HepG2 (cell line): Measurements from ENCODE around the gene SHF. TPM values are rescaled to one million over a fixed set of nuclear protein-coding genes. Genes with fewer than 3 reads are reported as not detected.

Experiments used
- ATAC-seq: fragments of 200-7000 bp; cut with Tn5 transposase; 3 replicates; pipeline ENCODE4 v1.9.1; 2020; ENCODE audit warnings: mild to moderate bottlenecking, moderate library complexity
- BruUV-seq: library from RNA; stranded (reverse); fragments of 400-500 nt; replicated peaks from 2 replicates; lab custom pipeline; 2021; lab: Mats Ljungman, UMichigan
- CTCF ChIA-PET: fragments of 300-600 bp; formaldehyde crosslinking; extraction: SDS; loops from one replicate; lab custom pipeline; 2021; ENCODE audit warnings: low total read pairs, inconsistent platforms, low intra/inter-chr PET ratio; lab: Yijun Ruan, JAX
- POLR2A ChIA-PET: fragments of 350-600 bp; sonication (Branson Sonifier 250); formaldehyde crosslinking; loops from one replicate; lab custom pipeline; 2020; ENCODE audit warnings: antibody characterized with exemption, inconsistent platforms; lab: Yijun Ruan, JAX
- DNase-seq: peaks from one replicate; pipeline ENCODE4 v3.0.0-alpha.2; 2015; ENCODE audit warnings: low spot score
- FAIRE-seq: peaks from 3 replicates; lab custom pipeline; 2011; peaks lifted over from hg19 to GRCh38; lab: Jason Lieb, UNC
- H2AFZ ChIP-seq: one replicate; pipeline ENCODE4 v1.6.1; 2011; ENCODE audit warnings: low read length, inconsistent platforms
- H3K27ac ChIP-seq: fragments of 300-600 bp; 3 replicates; pipeline ENCODE4 v1.8.0; 2011; ENCODE audit warnings: mixed run types, mild to moderate bottlenecking, mixed read lengths, low read length, inconsistent platforms; ENCODE audit not compliant: insufficient read depth; ENCODE audit errors: extremely low read length
- H3K27me3 ChIP-seq, 2 experiments: fragments of 200-600 bp in 1 of 2; 2 replicates in 1 of 2; 3 replicates in 1 of 2; pipeline versions ENCODE4 v1.6.0 to v1.8.0; 2011; ENCODE audit warnings: low read length in 2 of 2, mild to moderate bottlenecking in 2 of 2, moderate library complexity in 2 of 2, inconsistent platforms in 1 of 2; ENCODE audit not compliant: insufficient read depth in 2 of 2, control insufficient read depth in 1 of 2
- H3K36me3 ChIP-seq, 2 experiments: fragments of 200-600 bp in 1 of 2; replicated peaks in 1 of 2; 2 replicates in 1 of 2; 3 replicates in 1 of 2; pipeline versions ENCODE4 v1.5.1 to v1.8.0; 2011; ENCODE audit warnings: low read length in 2 of 2, inconsistent platforms in 1 of 2; ENCODE audit not compliant: insufficient read depth in 2 of 2, control insufficient read depth in 1 of 2
- H3K4me1 ChIP-seq: 2 replicates; pipeline ENCODE4 v1.5.1; 2012; ENCODE audit warnings: low read length, inconsistent platforms; ENCODE audit not compliant: insufficient read depth
- H3K4me2 ChIP-seq: 2 replicates; pipeline ENCODE4 v1.6.0; 2011; ENCODE audit warnings: low read depth, low read length, inconsistent platforms
- H3K4me3 ChIP-seq, 3 experiments: fragments of 200-600 bp in 1 of 3; sonication (generic), shearing (Covaris generic) in 1 of 3; replicated peaks in 1 of 3; 2 replicates each; pipeline ENCODE4 v1.5.1; 2011 to 2016; ENCODE audit warnings: low read length in 3 of 3, inconsistent platforms in 2 of 3, low read depth in 2 of 3, mild to moderate bottlenecking in 2 of 3, control low read depth in 1 of 3, mixed read lengths in 1 of 3; ENCODE audit not compliant: insufficient read depth in 1 of 3
- H3K79me2 ChIP-seq: one replicate; pipeline ENCODE4 v1.6.1; 2011; ENCODE audit warnings: low read length, inconsistent platforms; ENCODE audit not compliant: insufficient read depth
- H3K9ac ChIP-seq: 2 replicates; pipeline ENCODE4 v1.6.0; 2011; ENCODE audit warnings: mild to moderate bottlenecking, low read depth, low read length, inconsistent platforms; ENCODE audit not compliant: insufficient read depth
- H3K9me3 ChIP-seq: 2 replicates; pipeline ENCODE4 v1.5.1; 2012; ENCODE audit warnings: mild to moderate bottlenecking, low read length
- H4K20me1 ChIP-seq: 2 replicates; pipeline ENCODE4 v1.6.0; 2011; ENCODE audit warnings: inconsistent platforms, mild to moderate bottlenecking, low read length, moderate library complexity; ENCODE audit not compliant: insufficient read depth
- MED13 ChIP-seq: sonication (generic); formaldehyde crosslinking; IDR thresholded peaks from 2 replicates; pipeline ENCODE4 v1.5.0; 2020; ENCODE audit warnings: missing genetic modification reagents
- RBFOX2 ChIP-seq: fragments of 200-400 bp; formaldehyde crosslinking; IDR thresholded peaks from 2 replicates; pipeline ENCODE4 v1.6.1; 2017; ENCODE audit warnings: low read depth, mild to moderate bottlenecking, low read length
- RFX5 ChIP-seq: IDR thresholded peaks from 2 replicates; pipeline ENCODE4 v1.6.1; 2011; ENCODE audit warnings: low read depth, low read length, improper control_type of control experiment
- ZNF460 ChIP-seq: sonication (generic); formaldehyde crosslinking; IDR thresholded peaks from 2 replicates; pipeline ENCODE4 v1.5.1; 2020; ENCODE audit warnings: missing genetic modification reagents, mild to moderate bottlenecking, borderline replicate concordance
- ZNF543 ChIP-seq: sonication (generic); formaldehyde crosslinking; IDR thresholded peaks from 2 replicates; pipeline ENCODE4 v1.4.0; 2020; ENCODE audit warnings: mild to moderate bottlenecking, missing genetic modification reagents
- ZNF691 ChIP-seq: sonication (generic); formaldehyde crosslinking; IDR thresholded peaks from 2 replicates; pipeline ENCODE4 v1.4.0; 2020; ENCODE audit warnings: missing genetic modification reagents, low read depth, mild to moderate bottlenecking, borderline replicate concordance
- ZNF788 ChIP-seq: sonication (generic); formaldehyde crosslinking; IDR thresholded peaks from 2 replicates; pipeline ENCODE4 v1.5.0; 2020; ENCODE audit warnings: mild to moderate bottlenecking, missing genetic modification reagents, borderline replicate concordance
- ZSCAN29 ChIP-seq: sonication (generic); formaldehyde crosslinking; conservative IDR thresholded peaks from 2 replicates; pipeline ENCODE4 v1.4.0; 2020; ENCODE audit warnings: mild to moderate bottlenecking, missing genetic modification reagents
- WGBS: methylation state at CpG from one replicate; pipeline ENCODE4 v1.1.6; 2017; ENCODE audit warnings: low lambda C conversion rate; 5-methylcytosine and 5-hydroxymethylcytosine counted together
- in situ Hi-C: cut with HindIII; loops from 2 replicates; pipeline ENCODE4 v1.10.0; 2017; ENCODE audit warnings: low pct_unique_long_range_greater_than_20kb; ENCODE audit not compliant: extremely low pct_ligation_motif_present
- intact Hi-C: fragments of 100-400 bp; cut with micrococcal nuclease; formaldehyde crosslinking; loops from one replicate; pipeline ENCODE4 v1.10.0; 2022; ENCODE audit not compliant: unreplicated experiment
- polyA plus RNA-seq, 8 experiments: library from polyadenylated mRNA; depleted of rRNA in 3 of 8; stranded (reverse) in 7 of 8; unstranded in 1 of 8; fragments of >200 nt; fragmentation: Illumina TruSeq in 4 of 8; extraction: Trizol in 4 of 8; gene quantifications; 2 replicates each; pipeline versions ENCODE4 v1.2.1 to v1.2.3, GENCODE V29; 2011 to 2016; ENCODE audit warnings: low read depth in 4 of 8, missing spikeins in 1 of 8, mixed read lengths in 1 of 8; ENCODE audit not compliant: insufficient read depth in 1 of 8
- total RNA-seq, 5 experiments: library from RNA; depleted of rRNA; stranded (reverse); fragments of >200 nt; fragmentation: Illumina TruSeq; extraction: Trizol; gene quantifications; 2 replicates each; pipeline ENCODE4 v1.2.3, GENCODE V29; 2016; ENCODE audit warnings: low read depth in 1 of 5

SHF gene
- total and polyA plus RNA-seq, 2 of the 13 experiments (the other 11 are each of a cell fraction or from before 2014, with no cell fraction given): 20.9 to 25.5 TPM

DNA sequence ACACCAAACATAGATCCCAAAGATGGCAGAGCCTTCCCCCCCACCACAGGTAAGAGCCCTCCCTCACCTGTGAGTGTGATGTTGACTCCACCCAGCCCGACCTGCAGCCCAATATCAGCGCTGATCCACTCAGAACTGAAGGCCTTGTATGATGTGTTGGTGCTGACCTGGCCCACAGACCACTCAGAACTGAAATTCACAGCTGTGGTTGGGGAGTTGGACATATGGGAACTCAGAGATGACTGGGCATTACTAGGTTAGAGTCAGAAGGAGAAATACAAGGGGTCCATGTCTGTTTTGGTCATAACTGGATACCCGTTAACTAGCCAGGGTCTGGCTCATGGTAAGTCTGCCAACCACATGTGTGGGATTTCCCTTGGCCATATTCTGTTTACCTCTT is 66.7 kb downstream of the SHF start:
- in situ Hi-C loops: loop anchor here (10.0 kb wide), 2 partner anchors 56 to 156 kb away; no protein-coding TSS in a partner anchor
- no peak overlapping the region for H3K4me2 ChIP-seq
- no peak overlapping the region for H2AFZ ChIP-seq
- no peaks in the 10 kb centered on the region for H4K20me1 ChIP-seq
- POLR2A ChIA-PET: no interaction called here
- H3K36me3 ChIP-seq: no peaks in the 10 kb centered on the region
- no peak overlapping the region for H3K27ac ChIP-seq
- no peaks in the 10 kb centered on the region for H3K79me2 ChIP-seq
- ATAC-seq: no peak
- intact Hi-C loops: no loop called here
- TF ChIP-seq ZNF460 (CRISPR knock-in tag): no peak
- no peak for TF ChIP-seq ZNF788 (CRISPR knock-in tag)
- no peak for TF ChIP-seq ZSCAN29 (CRISPR knock-in tag)
- TF ChIP-seq MED13: no peak
- TF ChIP-seq ZNF691 (CRISPR knock-in tag): no peak
- TF ChIP-seq RFX5: no peak
- no peak for TF ChIP-seq ZNF543 (CRISPR knock-in tag)
- TF ChIP-seq RBFOX2: no peak
- DNase-seq: no peak
- peaks cover 5% of the 10 kb centered on the region for H3K4me1 ChIP-seq
- H3K9me3 ChIP-seq: no peaks in the 10 kb centered on the region
- CTCF ChIA-PET: no interaction called here
- H3K27me3 ChIP-seq: peaks cover 0 to 10% of the 10 kb centered on the region in 2 experiments; a peak in 4 of 5 replicates
- FAIRE-seq: no peak
- 65% methylated on average over 3 of the region's 3 CpGs for WGBS
- H3K9ac ChIP-seq: no peak overlapping the region
- no peak overlapping the region for H3K4me3 ChIP-seq
- BruUV-seq: no TSS peak
